Measurements from ENCODE around the gene PDHB.
"Not testable (repeated sequence)": the region's sequence is repeated elsewhere in the genome, so short reads cannot be mapped to it uniquely, and the experiment has no call there.

Gene PDHB

GRCh38 chr3:58433400-58434167 is at the start of gene PDHB:
Gene PDHB (minus strand): TSS chr3:58433832. CDS start chr3:58433809, 23 bp downstream.
- peak; percentile 59 for DNase-seq (ENCODE audit: low spot score)

- no peak for DNase-seq (ENCODE audit: low spot score)
Measured at GRCh38 chr3:58482917-58483636, 49.4 kb upstream of the PDHB start.

- no peak for DNase-seq (ENCODE audit: low spot score)
Measured at GRCh38 chr3:58480309-58480708, 46.7 kb upstream of the PDHB start.

GRCh38 chr3:58478781-58479180 is 45.1 kb upstream of the PDHB start:
- no peak for DNase-seq (ENCODE audit: low spot score)

GRCh38 chr3:58474967-58475578 is 41.4 kb upstream of the PDHB start:
- no peak for DNase-seq (ENCODE audit: low spot score)

GRCh38 chr3:58474348-58474911 is 40.8 kb upstream of the PDHB start:
- DNase-seq (ENCODE audit: low spot score) = no peak

- no peak for DNase-seq (ENCODE audit: low spot score)
Measured at GRCh38 chr3:58473275-58473674, 39.6 kb upstream of the PDHB start.

- DNase-seq (ENCODE audit: low spot score) = peak; percentile 38
Measured at GRCh38 chr3:58471025-58471887, 37.6 kb upstream of the PDHB start.

GRCh38 chr3:58470363-58471024 is 36.9 kb upstream of the PDHB start:
- no peak for DNase-seq (ENCODE audit: low spot score)

GRCh38 chr3:58469096-58469495 is 35.5 kb upstream of the PDHB start:
- DNase-seq (ENCODE audit: low spot score) = no peak

- DNase-seq (ENCODE audit: low spot score) = no peak
Measured at GRCh38 chr3:58466899-58467563, 33.4 kb upstream of the PDHB start.

- DNase-seq (ENCODE audit: low spot score) = no peak
Measured at GRCh38 chr3:58464866-58465265, 31.2 kb upstream of the PDHB start.

- no peak for DNase-seq (ENCODE audit: low spot score)
Measured at GRCh38 chr3:58463942-58464271, 30.3 kb upstream of the PDHB start.

GRCh38 chr3:58463181-58463941 is 29.7 kb upstream of the PDHB start:
- peak; percentile 46 for DNase-seq (ENCODE audit: low spot score)

- DNase-seq (ENCODE audit: low spot score) = no peak
Measured at GRCh38 chr3:58462829-58463180, 29.2 kb upstream of the PDHB start.

- DNase-seq (ENCODE audit: low spot score) = no peak
Measured at GRCh38 chr3:58459160-58459559, 25.5 kb upstream of the PDHB start.

GRCh38 chr3:58452176-58452575 is 18.5 kb upstream of the PDHB start:
- no peak for DNase-seq (ENCODE audit: low spot score)

GRCh38 chr3:58441514-58442450 is 8.2 kb upstream of the PDHB start:
- DNase-seq (ENCODE audit: low spot score) = no peak

- DNase-seq (ENCODE audit: low spot score) = not testable (repeated sequence)
Measured at GRCh38 chr3:58440996-58441355, 7.3 kb upstream of the PDHB start.
